Lower leg skin (tissue), 4 donors: ENCODE results near the gene PTPRT. TPM values are rescaled to one million over a fixed set of nuclear protein-coding genes. Genes with fewer than 3 reads are reported as not detected.
A peak's percentile ranks its signal among the peaks of the same experiment; 100 is the strongest.
"Not testable (repeated sequence)": the region's sequence is repeated elsewhere in the genome, so short reads cannot be mapped to it uniquely, and the experiment has no call there.

Source experiments
- DNase-seq, 2 donors: peaks; one replicate each; pipeline ENCODE4 v3.0.0-alpha.2; 2019; ENCODE audit warnings: low spot score in 2 of 2
- H3K4me3 ChIP-seq: fragments of 200-600 bp; sonication (generic); 2 replicates; pipeline ENCODE4 v1.5.1; 2017; ENCODE audit warnings: mild to moderate bottlenecking, low read depth; ENCODE audit not compliant: poor library complexity, severe bottlenecking
- CTCF ChIP-seq, 3 donors: fragments of 450-650 bp; IDR thresholded peaks; one replicate each; pipeline ENCODE4 v1.5.1; 2016; ENCODE audit warnings: antibody characterized with exemption in 3 of 3, mild to moderate bottlenecking in 3 of 3, moderate library complexity in 2 of 3
- POLR2A ChIP-seq, 2 donors: fragments of 450-650 bp; IDR thresholded peaks; one replicate each; pipeline ENCODE4 v1.6.1; 2016 to 2017; ENCODE audit warnings: antibody characterized with exemption in 2 of 2, mild to moderate bottlenecking in 1 of 2, moderate library complexity in 1 of 2
- WGBS, 2 donors: methylation state at CpG; one replicate each; pipeline ENCODE4 v1.1.5; 2018; 5-methylcytosine and 5-hydroxymethylcytosine counted together
- intact Hi-C: fragments of 100-400 bp; cut with DNase I; formaldehyde crosslinking; loops from one replicate; pipeline ENCODE4 v1.15.0; 2023; ENCODE audit warnings: low total_unique reads
- total RNA-seq, 4 donors: library from RNA; depleted of rRNA; stranded (reverse); fragments of >200 nt; gene quantifications; one replicate each; pipeline ENCODE4 v1.1.0, GENCODE V29; 2016

Gene PTPRT
- total RNA-seq, 4 donors from 2014 or later: 0.34 to 1.4 (median 0.95) TPM

- DNase-seq: no peak
- no peak overlapping the region for H3K4me3 ChIP-seq
- no peak for TF ChIP-seq POLR2A (IDR thresholded peaks at IDR 0.05)
- TF ChIP-seq CTCF (IDR thresholded peaks at IDR 0.05): no peak
- intact Hi-C loops: no loop called here
- 79 to 83% methylated on average over 3 of the region's 3 CpGs for WGBS, 2 donors
Measured at GRCh38 chr20:42902509-42902908, 287.2 kb downstream of the PTPRT start.

DNA sequence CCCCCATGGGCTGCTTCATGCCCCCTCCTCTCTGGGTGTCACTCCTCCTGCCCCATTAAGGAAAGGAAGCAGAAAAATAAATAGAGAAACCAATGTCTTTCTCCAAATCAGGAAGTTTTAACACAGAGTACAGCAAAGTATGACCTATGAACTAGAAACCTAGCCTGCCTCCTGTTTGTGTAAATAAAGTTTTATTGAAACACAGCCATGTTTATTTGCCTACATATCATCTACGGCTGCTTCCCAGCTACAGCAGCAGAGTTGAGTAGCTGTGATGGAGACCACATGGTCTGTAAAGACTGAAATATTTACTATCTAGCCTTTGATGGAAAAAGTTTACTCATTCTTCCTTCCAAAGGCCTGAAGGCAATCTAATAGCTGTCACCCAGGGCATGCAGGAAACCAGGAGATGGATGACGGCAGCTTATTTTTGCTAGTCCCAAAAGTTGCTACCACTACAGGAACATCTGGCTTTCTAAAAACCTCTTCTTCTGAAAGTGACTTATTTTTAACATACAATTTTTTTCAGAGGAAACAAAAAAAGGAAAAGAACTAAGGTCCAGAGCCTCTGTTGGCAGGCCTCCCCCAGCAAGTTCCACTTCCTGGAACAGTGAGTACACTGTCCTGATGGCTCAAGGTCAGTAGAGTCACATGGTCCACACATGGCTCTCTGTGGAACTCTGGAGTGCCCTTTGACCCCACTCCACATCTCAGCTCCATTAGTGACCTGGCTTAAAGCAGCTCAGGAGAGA is 287.8 kb downstream of the PTPRT start:
- intact Hi-C loops: no loop called here
- 29 to 45% methylated on average over 2 of the region's 2 CpGs for WGBS, 2 donors
- TF ChIP-seq POLR2A (IDR thresholded peaks at IDR 0.05) (no peak), CTCF (IDR thresholded peaks at IDR 0.05) (no peak)
- peak in 1 of 2 donors; percentile 16 for DNase-seq
- no peak overlapping the region for H3K4me3 ChIP-seq

DNA sequence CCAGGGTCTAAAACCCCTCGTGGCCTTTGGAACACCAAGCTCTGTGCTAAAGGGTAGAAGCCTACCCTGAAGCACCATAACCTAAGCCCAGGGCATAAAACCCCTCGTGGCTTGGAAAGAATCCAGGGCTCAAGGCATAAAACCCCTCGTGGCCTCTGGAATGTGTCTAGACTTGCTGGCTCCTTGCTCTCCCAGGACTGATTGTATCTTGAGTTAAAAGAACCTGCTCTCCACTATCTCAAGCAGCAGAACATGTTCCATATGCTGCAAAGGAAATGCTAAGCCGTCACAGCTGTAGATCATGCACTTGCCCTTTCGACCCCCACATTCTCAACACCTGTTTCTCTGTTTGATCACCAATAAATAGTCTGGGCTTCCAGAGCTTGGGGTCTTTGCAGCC is 288.9 kb downstream of the PTPRT start:
- H3K4me3 ChIP-seq, DNase-seq, intact Hi-C loops: not testable (repeated sequence)
- 24 to 33% methylated on average over 5 of the region's 5 CpGs for WGBS, 2 donors

DNA sequence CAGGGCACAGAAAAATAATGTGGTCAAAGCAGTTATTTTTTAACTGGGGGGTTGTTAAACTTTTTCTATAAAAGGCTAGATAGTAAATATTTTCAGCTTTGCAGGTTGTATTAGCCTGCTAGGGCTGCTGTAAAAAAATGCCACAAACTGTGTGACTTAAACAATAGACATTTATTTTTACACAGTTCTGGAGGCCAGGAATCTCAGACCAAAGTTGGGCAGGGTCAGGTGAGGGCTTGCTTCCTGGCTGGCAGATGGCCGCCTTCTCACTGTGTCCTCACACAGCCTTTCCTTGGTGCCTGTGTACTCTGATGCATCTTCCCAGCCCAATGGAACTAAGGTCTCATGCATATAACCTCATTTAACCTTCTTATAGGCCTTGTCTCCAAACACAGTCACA is 294.7 kb downstream of the PTPRT start:
- intact Hi-C loops: no loop called here
- no peak overlapping the region for H3K4me3 ChIP-seq
- DNase-seq: no peak
- WGBS, 2 donors: 53 to 68% methylated on average over 1 of the region's 1 CpG
- TF ChIP-seq CTCF (IDR thresholded peaks at IDR 0.05) (no peak), POLR2A (IDR thresholded peaks at IDR 0.05) (no peak)

DNA sequence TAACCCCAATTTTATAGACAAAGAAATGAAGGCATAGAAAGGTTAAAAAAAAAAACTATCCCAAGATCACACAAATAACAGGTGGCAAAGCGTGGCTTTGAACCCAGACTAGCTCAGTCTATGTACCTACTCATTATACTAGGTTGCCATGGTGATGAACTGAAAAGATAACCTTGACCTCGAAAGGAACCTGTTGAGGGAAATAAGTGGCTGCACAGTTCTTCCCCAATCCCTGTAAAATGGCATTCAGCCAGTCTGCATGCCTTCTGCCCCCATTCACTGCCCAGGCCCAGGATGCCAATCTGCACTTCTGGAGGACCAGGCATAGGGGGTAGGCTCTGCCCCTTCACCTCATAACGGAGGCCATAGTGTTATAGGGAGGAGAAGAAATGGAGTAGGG is 295.2 kb downstream of the PTPRT start:
- intact Hi-C loops: no loop called here
- H3K4me3 ChIP-seq: no peak overlapping the region
- 54 to 57% methylated on average over 3 of the region's 3 CpGs for WGBS, 2 donors
- TF ChIP-seq CTCF (IDR thresholded peaks at IDR 0.05): no peak
- TF ChIP-seq POLR2A (IDR thresholded peaks at IDR 0.05): no peak
- no peak for DNase-seq

DNA sequence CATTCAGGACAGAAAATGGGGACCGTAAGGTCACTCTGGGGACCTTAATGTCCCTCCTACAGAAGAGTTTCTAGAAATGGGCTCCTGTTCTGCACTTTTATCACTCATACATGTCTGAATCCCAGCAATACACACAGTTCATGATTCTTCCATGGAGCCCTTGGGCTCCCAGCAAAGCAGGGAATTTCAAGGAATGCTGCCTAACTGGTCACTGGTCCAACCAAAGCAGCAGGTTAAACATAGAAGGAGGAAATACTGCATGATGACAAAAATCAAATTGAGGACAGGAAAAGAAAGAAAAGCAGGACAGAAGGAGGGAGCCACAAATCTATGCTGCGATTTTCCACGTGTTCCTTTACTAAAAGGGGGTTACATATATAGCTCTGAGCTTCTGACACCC is 300.2 kb downstream of the PTPRT start:
- DNase-seq: no peak
- H3K4me3 ChIP-seq: no peak overlapping the region
- TF ChIP-seq CTCF (IDR thresholded peaks at IDR 0.05) (no peak), POLR2A (IDR thresholded peaks at IDR 0.05) (no peak)
- intact Hi-C loops: no loop called here
- WGBS, 2 donors: 68 to 73% methylated on average over 3 of the region's 3 CpGs
